GM21423 (cell line): ENCODE data around the gene D2HGDH.
"Not testable (repeated sequence)": the region's sequence is repeated elsewhere in the genome, so short reads cannot be mapped to it uniquely, and the experiment has no call there.

Experiments
- ATAC-seq: cut with Tn5 transposase; IDR thresholded peaks from one replicate; pipeline ENCODE4 v1.9.1; 2021; ENCODE audit warnings: mild to moderate bottlenecking, moderate library complexity; ENCODE audit not compliant: unreplicated experiment

D2HGDH gene

GRCh38 chr2:241806217-241806616 is 71.8 kb downstream of the D2HGDH start:
- not testable (repeated sequence) for ATAC-seq

- no peak for ATAC-seq
These were observed 73.8 kb downstream of the D2HGDH start for GRCh38 chr2:241808051-241808720.

GRCh38 chr2:241808721-241809382 is 74.4 kb downstream of the D2HGDH start, which contains the start of gene NEU4:
TSS of gene NEU4 (plus strand) at chr2:241809193. CDS start at chr2:241814485, 5,292 bp downstream.
- no peak for ATAC-seq

- no peak for ATAC-seq
These were observed 75.2 kb downstream of the D2HGDH start for GRCh38 chr2:241809383-241810306.

- ATAC-seq, result no peak
These were observed 76.1 kb downstream of the D2HGDH start for GRCh38 chr2:241810307-241811200.

- ATAC-seq, result no peak
These were observed 76.9 kb downstream of the D2HGDH start for GRCh38 chr2:241811201-241811951.

- no peak for ATAC-seq
These were observed 77.7 kb downstream of the D2HGDH start for GRCh38 chr2:241811952-241812729.

GRCh38 chr2:241812730-241813643 is 78.6 kb downstream of the D2HGDH start:
- ATAC-seq, result no peak

- no peak for ATAC-seq
These were observed 79.4 kb downstream of the D2HGDH start for GRCh38 chr2:241813644-241814392.

GRCh38 chr2:241814393-241814642 is 79.9 kb downstream of the D2HGDH start:
- no peak for ATAC-seq

GRCh38 chr2:241814643-241815476 is 80.4 kb downstream of the D2HGDH start:
- no peak for ATAC-seq

- no peak for ATAC-seq
These were observed 81.3 kb downstream of the D2HGDH start for GRCh38 chr2:241815477-241816430.

GRCh38 chr2:241816431-241817121 is 82.1 kb downstream of the D2HGDH start:
- no peak for ATAC-seq

- no peak for ATAC-seq
These were observed 82.8 kb downstream of the D2HGDH start for GRCh38 chr2:241817126-241817820.
